ENCODE measurements around the gene UBASH3B. TPM values are rescaled to one million over a fixed set of nuclear protein-coding genes. Genes with fewer than 3 reads are reported as not detected.
"Not testable (repeated sequence)": the region's sequence is repeated elsewhere in the genome, so short reads cannot be mapped to it uniquely, and the experiment has no call there.

The UBASH3B gene
- polyA plus RNA-seq, 2 donors: 0.69 to 0.91 TPM

- Histone ChIP-seq H3K9me3 (ENCODE audit: control insufficient read depth in 2 of 2, insufficient read depth in 1 of 2, low read depth in 1 of 2, low read length in 1 of 2) (no peaks in the 10 kb centered on the region), H3K4me1 (ENCODE audit: control insufficient read depth in 2 of 2, insufficient read depth in 2 of 2, low read length in 1 of 2) (no peaks in the 10 kb centered on the region), H3K4me3 (ENCODE audit: low read depth in 1 of 2, low read length in 2 of 2) (no peak overlapping the region), H3K36me3 (ENCODE audit: control insufficient read depth in 2 of 2, insufficient read depth in 2 of 2, low read length in 1 of 2) (no peaks in the 10 kb centered on the region), H3K27me3 (ENCODE audit: control insufficient read depth in 1 of 2, insufficient read depth in 2 of 2, low read length in 2 of 2) (no peaks in the 10 kb centered on the region), H3K27ac (ENCODE audit: low read depth in 2 of 2, low read length in 1 of 2) (no peak overlapping the region)
- WGBS, 2 donors: 72% methylated on average over 10 of the region's 10 CpGs
Observed at GRCh38 chr11:122852074-122852795, 196.7 kb downstream of the UBASH3B start.

GRCh38 chr11:122852796-122853160 lies 197.3 kb downstream of the UBASH3B start:
- H3K4me1 ChIP-seq (ENCODE audit: control insufficient read depth in 2 of 2, insufficient read depth in 2 of 2, low read length in 1 of 2): no peaks in the 10 kb centered on the region
- H3K4me3 ChIP-seq (ENCODE audit: low read depth in 1 of 2, low read length in 2 of 2): no peak overlapping the region
- no peaks in the 10 kb centered on the region for H3K9me3 ChIP-seq (ENCODE audit: control insufficient read depth in 2 of 2, insufficient read depth in 1 of 2, low read depth in 1 of 2, low read length in 1 of 2)
- no peaks in the 10 kb centered on the region for H3K27me3 ChIP-seq (ENCODE audit: control insufficient read depth in 1 of 2, insufficient read depth in 2 of 2, low read length in 2 of 2)
- H3K27ac ChIP-seq (ENCODE audit: low read depth in 2 of 2, low read length in 1 of 2): no peak overlapping the region
- 90 to 91% methylated on average over 5 of the region's 5 CpGs for WGBS, 2 donors
- no peaks in the 10 kb centered on the region for H3K36me3 ChIP-seq (ENCODE audit: control insufficient read depth in 2 of 2, insufficient read depth in 2 of 2, low read length in 1 of 2)

- Histone ChIP-seq H3K9me3 (ENCODE audit: control insufficient read depth in 2 of 2, insufficient read depth in 1 of 2, low read depth in 1 of 2, low read length in 1 of 2) (no peaks in the 10 kb centered on the region), H3K4me3 (ENCODE audit: low read depth in 1 of 2, low read length in 2 of 2) (no peak overlapping the region), H3K36me3 (ENCODE audit: control insufficient read depth in 2 of 2, insufficient read depth in 2 of 2, low read length in 1 of 2) (no peaks in the 10 kb centered on the region), H3K4me1 (ENCODE audit: control insufficient read depth in 2 of 2, insufficient read depth in 2 of 2, low read length in 1 of 2) (no peaks in the 10 kb centered on the region), H3K27me3 (ENCODE audit: control insufficient read depth in 1 of 2, insufficient read depth in 2 of 2, low read length in 2 of 2) (no peaks in the 10 kb centered on the region), H3K27ac (ENCODE audit: low read depth in 2 of 2, low read length in 1 of 2) (no peak overlapping the region)
- WGBS, 2 donors: 89% methylated on average over 11 of the region's 11 CpGs
Observed at GRCh38 chr11:122853261-122853660, 197.7 kb downstream of the UBASH3B start.

- Histone ChIP-seq H3K27ac (ENCODE audit: low read depth in 2 of 2, low read length in 1 of 2) (no peak overlapping the region), H3K36me3 (ENCODE audit: control insufficient read depth in 2 of 2, insufficient read depth in 2 of 2, low read length in 1 of 2) (no peaks in the 10 kb centered on the region), H3K27me3 (ENCODE audit: control insufficient read depth in 1 of 2, insufficient read depth in 2 of 2, low read length in 2 of 2) (no peaks in the 10 kb centered on the region), H3K9me3 (ENCODE audit: control insufficient read depth in 2 of 2, insufficient read depth in 1 of 2, low read depth in 1 of 2, low read length in 1 of 2) (no peaks in the 10 kb centered on the region), H3K4me1 (ENCODE audit: control insufficient read depth in 2 of 2, insufficient read depth in 2 of 2, low read length in 1 of 2) (no peaks in the 10 kb centered on the region), H3K4me3 (ENCODE audit: low read depth in 1 of 2, low read length in 2 of 2) (no peak overlapping the region)
- WGBS, 2 donors: 33 to 36% methylated on average over 3 of the region's 3 CpGs
Observed at GRCh38 chr11:122853971-122854446, 198.5 kb downstream of the UBASH3B start.

- H3K27me3 ChIP-seq (ENCODE audit: control insufficient read depth in 1 of 2, insufficient read depth in 2 of 2, low read length in 2 of 2): no peaks in the 10 kb centered on the region
- H3K4me3 ChIP-seq (ENCODE audit: low read depth in 1 of 2, low read length in 2 of 2): no peak overlapping the region
- 41 to 60% methylated on average over 3 of the region's 3 CpGs for WGBS, 2 donors
- no peaks in the 10 kb centered on the region for H3K4me1 ChIP-seq (ENCODE audit: control insufficient read depth in 2 of 2, insufficient read depth in 2 of 2, low read length in 1 of 2)
- no peaks in the 10 kb centered on the region for H3K9me3 ChIP-seq (ENCODE audit: control insufficient read depth in 2 of 2, insufficient read depth in 1 of 2, low read depth in 1 of 2, low read length in 1 of 2)
- H3K27ac ChIP-seq (ENCODE audit: low read depth in 2 of 2, low read length in 1 of 2): no peak overlapping the region
- H3K36me3 ChIP-seq (ENCODE audit: control insufficient read depth in 2 of 2, insufficient read depth in 2 of 2, low read length in 1 of 2): no peaks in the 10 kb centered on the region
Observed at GRCh38 chr11:122861631-122862030, 206.1 kb downstream of the UBASH3B start.

- WGBS, 2 donors: 69 to 94% methylated on average over 1 of the region's 1 CpG
- Histone ChIP-seq H3K27ac (ENCODE audit: low read depth in 2 of 2, low read length in 1 of 2) (no peak overlapping the region), H3K4me1 (ENCODE audit: control insufficient read depth in 2 of 2, insufficient read depth in 2 of 2, low read length in 1 of 2) (no peaks in the 10 kb centered on the region)
Observed at GRCh38 chr11:122862091-122862490, 206.6 kb downstream of the UBASH3B start.

GRCh38 chr11:122863154-122863553 lies 207.6 kb downstream of the UBASH3B start:
- not testable (repeated sequence) for H3K27me3 ChIP-seq (ENCODE audit: control insufficient read depth in 1 of 2, insufficient read depth in 2 of 2, low read length in 2 of 2); H3K36me3 ChIP-seq (ENCODE audit: control insufficient read depth in 2 of 2, insufficient read depth in 2 of 2, low read length in 1 of 2); H3K9me3 ChIP-seq (ENCODE audit: control insufficient read depth in 2 of 2, insufficient read depth in 1 of 2, low read depth in 1 of 2, low read length in 1 of 2); H3K4me1 ChIP-seq (ENCODE audit: control insufficient read depth in 2 of 2, insufficient read depth in 2 of 2, low read length in 1 of 2); H3K27ac ChIP-seq (ENCODE audit: low read depth in 2 of 2, low read length in 1 of 2); H3K4me3 ChIP-seq (ENCODE audit: low read depth in 1 of 2, low read length in 2 of 2)
- 67 to 81% methylated on average over 1 of the region's 1 CpG for WGBS, 2 donors

More at GRCh38 chr11:122862091-122862490, 206.6 kb downstream of the UBASH3B start:
- Histone ChIP-seq H3K27me3 (ENCODE audit: control insufficient read depth in 1 of 2, insufficient read depth in 2 of 2, low read length in 2 of 2) (no peaks in the 10 kb centered on the region), H3K9me3 (ENCODE audit: control insufficient read depth in 2 of 2, insufficient read depth in 1 of 2, low read depth in 1 of 2, low read length in 1 of 2) (no peaks in the 10 kb centered on the region), H3K36me3 (ENCODE audit: control insufficient read depth in 2 of 2, insufficient read depth in 2 of 2, low read length in 1 of 2) (no peaks in the 10 kb centered on the region), H3K4me3 (ENCODE audit: low read depth in 1 of 2, low read length in 2 of 2) (no peak overlapping the region)

GRCh38 chr11:122863704-122864326 lies 208.3 kb downstream of the UBASH3B start:
- H3K27me3 ChIP-seq (ENCODE audit: control insufficient read depth in 1 of 2, insufficient read depth in 2 of 2, low read length in 2 of 2): no peaks in the 10 kb centered on the region
- no peak overlapping the region for H3K4me3 ChIP-seq (ENCODE audit: low read depth in 1 of 2, low read length in 2 of 2)
- no peak overlapping the region for H3K27ac ChIP-seq (ENCODE audit: low read depth in 2 of 2, low read length in 1 of 2)
- H3K4me1 ChIP-seq (ENCODE audit: control insufficient read depth in 2 of 2, insufficient read depth in 2 of 2, low read length in 1 of 2): no peaks in the 10 kb centered on the region
- H3K9me3 ChIP-seq (ENCODE audit: control insufficient read depth in 2 of 2, insufficient read depth in 1 of 2, low read depth in 1 of 2, low read length in 1 of 2): no peaks in the 10 kb centered on the region
- WGBS, 2 donors: 30 to 32% methylated on average over 7 of the region's 7 CpGs
- no peaks in the 10 kb centered on the region for H3K36me3 ChIP-seq (ENCODE audit: control insufficient read depth in 2 of 2, insufficient read depth in 2 of 2, low read length in 1 of 2)

All from esophagus (tissue), 2 donors.